ENCODE data around the gene MPP1.

The MPP1 gene

GRCh38 chrX:154813801-154814200, 8.5 kb upstream of the MPP1 start:
- DNase-seq, result no peak

DNA sequence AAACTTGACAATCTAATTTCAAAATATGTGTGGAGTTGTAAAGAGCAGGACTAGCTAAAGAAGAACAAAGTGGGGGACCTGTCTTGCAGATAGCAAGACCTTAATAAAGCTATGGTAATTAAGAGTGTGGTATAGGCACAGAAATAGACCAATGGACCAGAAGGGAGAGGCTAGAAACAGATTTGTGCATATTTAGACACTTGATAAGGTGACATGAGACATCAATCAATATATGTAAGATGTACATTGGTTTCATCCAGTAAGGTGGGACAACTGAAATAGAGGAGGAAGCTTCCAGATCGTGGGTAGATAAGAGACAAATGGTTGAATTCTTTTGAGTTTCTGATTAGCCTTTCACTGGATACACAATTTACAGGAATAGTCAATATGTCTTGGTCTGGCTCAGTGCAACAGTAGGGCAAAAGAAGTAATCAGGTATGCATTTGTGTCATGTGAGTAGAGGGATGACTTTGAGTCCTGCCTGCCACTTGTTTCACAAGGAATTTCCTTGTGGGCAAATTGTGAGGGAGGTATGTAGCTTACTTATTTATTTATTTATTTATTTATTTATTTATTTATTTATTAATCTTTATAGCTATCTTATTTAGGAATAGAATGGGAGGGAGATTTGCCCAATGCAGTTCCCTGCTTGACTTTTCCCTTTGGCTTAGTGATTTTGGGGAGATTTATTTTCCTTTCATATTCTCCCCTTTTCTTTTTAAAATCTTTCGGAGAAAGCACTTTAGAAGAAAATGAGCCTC, 7.2 kb upstream of the MPP1 start:
- no peak for DNase-seq

GRCh38 chrX:154809939-154810665, 4.8 kb upstream of the MPP1 start:
- no peak for DNase-seq

GRCh38 chrX:154806837-154807501, 1.7 kb upstream of the MPP1 start:
- DNase-seq, result no peak

DNA sequence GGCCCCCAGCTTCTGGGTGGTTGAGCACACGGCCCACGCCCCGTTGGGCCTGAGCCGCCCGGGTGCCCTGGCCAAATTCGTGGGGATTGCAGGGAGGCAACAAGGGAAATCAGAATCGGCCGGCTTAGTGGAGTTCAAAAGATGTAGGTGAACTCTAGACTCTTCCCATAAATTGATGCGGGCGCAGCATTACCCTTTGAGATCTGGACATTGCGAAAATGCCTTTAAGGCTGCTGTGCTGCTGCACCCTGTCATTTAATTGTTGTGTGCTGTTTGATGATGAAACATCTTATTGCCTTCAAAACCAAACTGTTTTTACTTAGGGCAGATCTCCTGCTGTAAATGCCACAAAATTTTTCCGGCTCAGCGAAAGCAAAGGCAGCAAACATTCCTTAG, 409 bp upstream of the MPP1 start:
- no peak for DNase-seq

DNA sequence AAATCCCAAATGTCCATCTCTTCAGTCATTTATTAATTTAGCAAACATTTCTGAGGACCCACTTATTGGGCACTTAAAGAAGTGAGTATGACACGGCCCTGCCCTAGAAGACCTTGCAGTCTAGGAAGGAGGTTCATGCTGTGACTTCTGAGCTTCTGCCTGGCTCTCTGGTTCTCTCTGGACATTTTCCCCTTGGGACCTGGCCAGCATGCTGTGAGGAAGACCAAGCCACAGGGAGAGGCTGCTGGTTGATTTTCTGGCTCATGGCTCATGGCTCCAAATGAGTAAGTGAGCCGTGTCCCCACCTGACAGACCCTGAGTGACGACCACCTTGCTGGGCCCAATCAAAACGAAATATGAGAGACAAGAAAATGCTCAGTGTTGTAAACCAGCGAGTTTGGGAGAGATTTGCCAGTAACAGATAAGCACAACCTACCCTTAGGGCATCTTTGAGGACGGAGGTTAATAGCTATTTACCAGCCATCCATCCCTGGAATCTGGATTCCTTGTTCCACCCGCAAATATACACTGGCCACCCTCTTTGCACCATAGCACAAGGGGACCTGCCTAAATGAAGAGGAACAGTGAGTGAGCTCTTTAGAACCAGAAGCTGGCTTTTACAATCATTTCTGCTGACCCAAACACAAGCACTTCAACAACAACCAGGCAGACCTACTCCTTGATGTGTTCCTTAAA, 876 bp downstream of the MPP1 start:
- DNase-seq, result peak in 2 of 58 donors; percentile 4 to 9

DNA sequence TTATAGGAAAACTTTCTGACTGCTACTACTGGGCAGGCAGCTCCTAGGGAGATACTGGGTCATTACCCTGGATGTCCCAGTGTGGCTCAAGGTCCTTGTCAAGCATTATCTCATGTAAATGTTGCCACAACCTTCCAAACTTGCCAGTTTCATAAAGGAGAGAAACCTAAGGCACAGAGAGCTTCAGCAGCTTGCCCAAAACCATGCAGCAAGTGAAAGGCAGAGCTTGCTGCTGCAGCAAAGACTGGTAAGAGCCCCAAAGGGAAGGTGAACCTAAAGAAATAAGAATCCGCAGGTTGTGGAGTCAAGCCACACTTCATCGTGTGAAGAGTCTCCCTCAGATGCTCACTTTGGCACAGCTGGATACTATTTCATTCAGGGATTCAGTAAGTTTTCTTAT, 2.3 kb downstream of the MPP1 start:
- no peak for DNase-seq

DNA sequence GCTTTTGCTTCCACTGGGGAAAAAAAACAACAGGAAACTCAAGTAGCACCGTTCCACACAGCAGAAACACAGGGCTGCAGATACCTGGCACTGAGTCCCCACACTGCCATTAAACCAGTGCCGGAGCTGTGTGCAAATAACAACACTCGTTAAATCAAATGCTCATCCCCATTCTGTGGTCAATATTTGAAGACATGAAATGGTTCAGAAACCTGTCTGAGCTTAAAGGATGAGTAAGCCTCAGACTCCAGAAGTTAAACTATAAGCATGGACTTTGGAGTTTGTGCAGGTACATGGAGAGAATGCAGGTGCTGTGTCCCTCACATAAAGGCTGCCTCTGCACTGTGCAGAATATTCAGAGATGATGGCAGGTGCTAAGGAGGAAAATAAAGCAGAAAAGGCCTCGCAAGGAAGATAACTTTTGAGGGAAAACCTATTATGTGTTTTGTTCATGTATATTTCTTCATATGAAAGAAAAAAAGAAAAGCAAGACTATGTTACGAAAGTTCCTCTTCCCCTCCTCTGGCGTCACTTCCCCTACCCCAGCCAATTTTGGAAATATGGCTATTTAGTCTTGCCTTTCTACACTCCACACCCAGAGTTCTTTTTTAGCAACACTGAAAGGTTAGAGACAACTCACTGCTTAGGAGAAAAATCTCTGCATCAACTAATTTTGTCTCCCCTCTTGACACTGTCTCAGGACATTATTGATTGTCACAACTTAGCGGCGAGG, 4.6 kb downstream of the MPP1 start:
- no peak for DNase-seq

DNA sequence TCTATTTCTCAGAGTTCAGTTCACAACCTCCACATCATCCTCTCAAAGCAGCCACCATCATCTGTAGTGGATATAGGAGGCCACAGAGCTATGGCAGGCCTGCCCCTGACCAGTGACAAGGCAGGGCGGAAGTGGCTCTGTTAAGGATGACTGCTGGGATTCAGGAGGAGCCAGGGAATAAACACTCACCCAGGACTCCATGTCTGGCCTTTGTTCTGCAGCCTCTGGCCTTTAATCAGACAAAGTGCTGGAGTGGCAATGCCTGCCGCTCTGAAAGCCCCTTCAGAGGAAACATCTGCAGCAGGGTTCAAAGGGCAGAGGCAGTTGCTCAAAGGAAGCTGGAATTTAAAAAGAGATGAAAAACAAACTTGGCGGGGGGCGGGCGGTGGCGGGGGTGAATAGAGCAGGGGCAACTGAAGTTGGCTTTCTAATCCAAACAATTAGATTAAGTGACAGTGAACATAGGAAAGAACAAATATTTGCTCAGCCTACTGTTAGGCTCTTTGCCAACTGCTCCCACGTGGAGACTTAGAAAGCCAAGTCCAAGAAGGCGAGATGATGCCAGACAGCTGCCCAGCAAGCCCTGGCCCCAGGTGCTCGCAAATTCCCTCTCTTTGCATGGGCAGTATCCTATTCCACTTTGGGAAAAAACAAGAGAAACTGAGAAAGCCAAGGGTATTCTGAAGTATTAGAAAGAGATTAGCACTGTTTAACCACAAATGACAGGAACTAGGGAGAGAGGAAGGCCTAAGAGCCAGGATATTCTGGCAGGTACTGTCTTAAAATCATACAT, 5.5 kb downstream of the MPP1 start:
- DNase-seq, result peak in 1 of 58 donors; percentile 0

DNA sequence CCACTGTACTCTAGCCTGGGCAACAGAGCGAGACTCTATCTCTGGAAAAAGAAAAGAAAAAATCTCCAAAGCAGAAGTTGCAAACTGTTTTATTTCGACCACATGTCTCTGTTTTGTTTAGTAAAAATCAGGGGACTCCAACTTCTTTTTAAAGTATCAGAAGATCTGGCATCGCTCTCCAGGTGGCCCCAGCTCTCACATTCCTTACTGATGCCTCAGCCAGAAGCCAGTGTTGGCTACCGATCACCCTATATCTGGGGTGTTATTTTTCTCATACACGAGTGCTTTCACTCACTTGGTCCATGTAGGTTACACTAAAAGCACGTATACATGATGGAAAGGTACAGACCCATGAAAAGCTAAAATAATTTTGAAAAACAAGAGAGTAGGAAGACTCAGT, 8.3 kb downstream of the MPP1 start:
- DNase-seq, result no peak

GRCh38 chrX:154795016-154795415, 10.3 kb downstream of the MPP1 start:
- no peak for DNase-seq

GRCh38 chrX:154793084-154793795, 12.0 kb downstream of the MPP1 start:
- DNase-seq, result no peak

DNA sequence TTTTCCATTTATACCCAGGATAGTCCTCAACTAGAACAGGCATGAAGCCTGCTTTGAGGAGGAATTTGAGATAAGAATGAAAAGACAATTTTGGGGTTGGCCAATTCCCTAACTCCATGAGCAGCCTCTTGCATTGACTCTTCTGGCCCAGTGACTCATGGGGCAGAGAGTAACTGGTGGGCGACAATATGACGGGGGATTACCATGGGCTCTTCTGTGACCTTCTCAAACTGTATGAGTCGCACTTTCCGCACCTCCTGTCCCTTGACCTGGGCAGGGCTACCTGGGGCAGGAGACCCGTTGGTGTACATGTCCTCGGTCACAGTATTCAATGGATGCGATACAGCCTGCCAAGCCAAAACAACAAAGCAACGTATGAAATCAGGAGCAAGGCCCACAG, 13.3 kb downstream of the MPP1 start:
- DNase-seq, result no peak

DNA sequence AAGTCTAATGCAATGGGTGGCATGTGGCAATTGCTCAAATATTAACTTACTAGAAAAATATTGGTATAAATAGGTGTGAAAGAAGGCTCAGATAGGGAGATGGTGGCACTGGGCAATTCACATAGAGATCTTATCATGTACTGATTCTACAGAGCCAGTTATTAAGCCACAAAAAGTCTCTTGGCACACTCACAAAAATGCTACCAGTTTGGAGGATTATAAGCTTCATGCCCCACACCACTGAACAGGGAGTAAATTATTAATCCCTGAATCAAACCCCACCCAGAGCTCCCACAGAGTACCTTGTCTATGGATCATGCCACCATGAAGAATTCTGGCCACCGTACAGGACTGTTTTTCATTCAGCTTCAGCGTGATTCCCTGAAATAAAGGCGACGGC, 13.8 kb downstream of the MPP1 start:
- no peak for DNase-seq

DNA sequence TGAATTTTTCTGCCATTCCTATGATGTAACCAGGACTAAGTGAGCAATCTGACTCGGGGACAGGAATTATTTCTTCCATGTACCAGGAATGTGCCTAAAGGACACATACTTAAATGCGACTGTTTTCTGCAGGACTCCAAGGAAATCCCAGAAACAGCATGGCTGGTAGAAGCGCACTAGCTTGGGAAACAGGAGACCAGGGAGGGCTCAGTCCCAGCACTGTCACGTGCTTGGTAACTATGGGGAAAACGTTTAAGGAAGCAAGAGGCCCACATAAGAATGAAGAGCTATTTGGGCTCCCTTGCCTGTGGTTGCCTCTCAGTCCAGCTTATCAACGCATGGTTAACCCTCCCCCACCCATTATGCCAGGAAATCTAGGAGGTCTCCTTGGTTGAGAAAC, 19.6 kb downstream of the MPP1 start:
- no peak for DNase-seq

DNA sequence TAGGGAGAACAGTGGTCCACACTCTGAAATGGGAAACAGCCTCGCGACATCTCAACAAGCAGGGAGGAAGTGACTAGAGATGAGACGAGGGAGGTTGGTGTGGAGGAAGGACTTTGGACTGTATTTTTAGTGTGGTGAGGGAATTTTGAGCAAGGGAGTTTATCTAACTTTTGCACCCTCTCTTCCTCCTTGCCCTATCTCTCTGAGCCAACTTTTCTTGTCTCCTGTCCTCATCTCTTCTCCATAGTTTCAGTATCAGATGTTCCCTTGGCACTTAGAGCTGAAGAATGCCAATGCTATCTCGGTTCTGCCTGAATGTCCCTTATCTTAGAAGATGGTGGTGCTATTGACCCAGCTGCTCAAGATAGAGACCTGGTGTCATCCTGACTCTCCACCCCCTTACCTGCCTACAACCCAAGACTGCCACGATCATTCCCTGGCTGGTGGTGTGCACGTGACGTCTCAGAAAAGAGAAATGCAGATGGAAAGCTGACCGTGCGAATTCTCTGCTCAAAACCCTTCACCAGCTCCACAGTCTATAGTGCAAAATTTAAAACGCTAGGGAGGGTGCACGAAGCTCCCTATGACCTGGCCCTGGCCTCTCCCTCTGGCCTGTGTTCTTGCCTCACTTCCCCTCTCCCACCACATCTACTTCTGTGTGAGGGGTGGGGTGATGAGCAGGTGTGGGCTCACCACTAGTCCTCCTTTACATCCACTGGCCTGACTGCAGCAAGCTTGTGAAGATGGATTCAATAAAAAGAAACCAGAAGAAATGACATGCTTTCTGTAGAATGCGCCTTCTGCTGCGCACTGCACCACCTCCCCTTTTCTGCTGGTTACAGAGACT, 20.9 kb downstream of the MPP1 start:
- DNase-seq, result no peak

DNA sequence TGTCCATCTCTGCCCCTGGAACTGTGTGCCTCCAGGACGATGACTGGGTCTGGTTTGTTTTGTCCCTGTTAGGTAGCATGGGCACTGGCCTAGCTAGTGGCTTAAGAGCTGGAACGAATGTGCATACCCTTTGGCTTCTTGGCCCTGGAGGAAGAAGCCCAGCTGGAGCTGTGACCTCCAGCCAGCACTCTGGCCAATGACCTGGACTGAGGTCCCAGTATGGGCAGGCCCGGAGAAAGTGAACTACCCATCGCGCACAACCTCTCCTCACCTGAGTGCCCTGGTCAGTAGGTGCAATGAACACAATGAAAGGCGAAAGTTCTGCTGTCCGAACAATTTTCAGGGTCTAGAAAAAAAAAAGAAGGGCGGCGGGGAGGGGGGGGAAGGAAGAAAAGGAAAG, 24.3 kb downstream of the MPP1 start:
- DNase-seq, result no peak

DNA sequence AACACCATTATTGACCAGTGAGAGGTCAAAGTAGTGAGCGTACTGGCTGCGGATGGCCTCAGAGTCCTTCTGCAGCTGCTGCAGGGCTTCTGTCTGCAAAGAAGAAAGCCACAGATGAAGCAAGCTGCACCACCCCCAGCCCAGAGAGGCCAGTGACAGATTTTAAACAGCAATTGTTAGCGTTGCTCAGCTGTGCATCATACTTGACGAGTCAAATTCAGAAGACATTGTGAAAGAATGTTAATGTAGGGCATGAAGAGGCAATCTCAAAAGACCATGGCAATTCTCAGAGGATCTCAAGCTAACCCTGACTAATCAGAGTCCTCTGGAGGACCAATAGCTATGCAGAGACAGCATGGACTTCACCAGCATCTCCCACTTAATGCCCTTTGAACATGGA, 26.0 kb downstream of the MPP1 start:
- DNase-seq, result no peak

DNA sequence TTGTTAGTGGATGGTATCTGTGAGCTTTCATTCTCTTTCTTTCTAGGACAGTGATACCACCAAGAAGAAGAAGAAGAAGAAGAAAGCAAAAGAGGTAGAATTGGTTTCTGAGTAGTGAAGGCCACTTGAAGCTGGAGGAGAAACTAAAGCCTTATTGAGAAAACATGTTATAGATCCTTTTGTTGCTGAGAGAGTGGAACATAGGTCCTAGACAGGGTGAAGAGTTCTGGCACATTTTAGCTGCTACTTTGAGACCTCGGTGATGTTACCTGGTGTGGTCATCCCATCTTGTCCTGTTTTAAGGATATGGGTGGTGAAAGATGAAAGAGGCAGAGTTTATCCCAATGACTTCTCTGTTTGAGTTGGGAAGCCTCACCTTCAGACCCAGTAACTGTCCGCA, 28.5 kb downstream of the MPP1 start:
- DNase-seq, result no peak
